H1 (cell line): ENCODE data around the gene CNTN5. TPM values are rescaled to one million over a fixed set of nuclear protein-coding genes. Genes with fewer than 3 reads are reported as not detected.

Experiments
- ATF3 ChIP-seq: IDR thresholded peaks from 2 replicates; pipeline ENCODE4 v1.6.1; 2011; ENCODE audit warnings: low read depth, mild to moderate bottlenecking, low read length; ENCODE audit not compliant: insufficient read depth
- CTBP2 ChIP-seq: IDR thresholded peaks from 2 replicates; pipeline ENCODE4 v1.7.0; 2011; ENCODE audit warnings: borderline replicate concordance, mild to moderate bottlenecking, moderate library complexity, mixed read lengths, low read length; ENCODE audit not compliant: insufficient read depth, insufficient read length
- GTF2F1 ChIP-seq: IDR thresholded peaks from 2 replicates; pipeline ENCODE4 v1.6.1; 2012; ENCODE audit warnings: low read depth, low read length, improper control_type of control experiment, borderline replicate concordance
- KDM1A ChIP-seq: fragments of 200-600, 300-600 bp; sonication (generic); IDR thresholded peaks from 2 replicates; pipeline ENCODE4 v1.7.1; 2016; ENCODE audit warnings: mild to moderate bottlenecking, low read length, borderline replicate concordance
- NANOG ChIP-seq: IDR thresholded peaks from 2 replicates; pipeline ENCODE4 v1.6.1; 2011; ENCODE audit warnings: low read length, low read depth, mild to moderate bottlenecking, inconsistent platforms; ENCODE audit not compliant: insufficient read depth, poor library complexity, severe bottlenecking
- SIX5 ChIP-seq: IDR thresholded peaks from 2 replicates; pipeline ENCODE4 v1.6.1; 2011; ENCODE audit warnings: mild to moderate bottlenecking, low read depth, low read length
- SP2 ChIP-seq: IDR thresholded peaks from 2 replicates; pipeline ENCODE4 v1.6.1; 2012; ENCODE audit warnings: mild to moderate bottlenecking, low read length, inconsistent platforms
- TAF7 ChIP-seq: optimal IDR thresholded peaks from 2 replicates; pipeline ENCODE3; 2011; ENCODE audit warnings: low read depth, mild to moderate bottlenecking, inconsistent platforms, low read length, moderate library complexity, borderline replicate concordance
- polyA plus RNA-seq, 7 experiments: library from polyadenylated mRNA; depleted of rRNA in 3 of 7; stranded (reverse) in 5 of 7; unstranded in 2 of 7; fragments of >200 nt in 5 of 7; fragments of 200-250 nt in 2 of 7; gene quantifications; 1 replicate in 5 of 7; 2 replicates in 1 of 7; 4 replicates in 1 of 7; pipeline versions ENCODE4 v1.2.1 to v1.2.3, GENCODE V29; 2011 to 2013; ENCODE audit warnings: missing spikeins in 2 of 7, mixed read lengths in 2 of 7
- total RNA-seq: library from RNA; stranded (reverse); fragmentation: NEBNext Ultra II Directional; extraction: Animal tissue kit (Norgen Biotek cat#: 25700); gene quantifications from 2 replicates; pipeline ENCODE4 v1.2.1, GENCODE V29; 2021
- TF ChIP-seq, protein P1 (sequence below): fragments of 300-600 bp; sonication (generic); IDR thresholded peaks from 2 replicates; pipeline ENCODE4 v1.7.1; 2012; ENCODE audit warnings: low read length, moderate library complexity, mild to moderate bottlenecking, inconsistent platforms; ENCODE audit not compliant: insufficient replicate concordance
- TF ChIP-seq, protein P2 (sequence below): IDR thresholded peaks from 2 replicates; pipeline ENCODE4 v1.6.1; 2012; ENCODE audit warnings: inconsistent platforms

Gene CNTN5
- total and polyA plus RNA-seq, 2 of the 8 experiments (the other 6 are each of a cell fraction or from before 2014, with no cell fraction given), result not detected

- TF ChIP-seq, protein P1, sequence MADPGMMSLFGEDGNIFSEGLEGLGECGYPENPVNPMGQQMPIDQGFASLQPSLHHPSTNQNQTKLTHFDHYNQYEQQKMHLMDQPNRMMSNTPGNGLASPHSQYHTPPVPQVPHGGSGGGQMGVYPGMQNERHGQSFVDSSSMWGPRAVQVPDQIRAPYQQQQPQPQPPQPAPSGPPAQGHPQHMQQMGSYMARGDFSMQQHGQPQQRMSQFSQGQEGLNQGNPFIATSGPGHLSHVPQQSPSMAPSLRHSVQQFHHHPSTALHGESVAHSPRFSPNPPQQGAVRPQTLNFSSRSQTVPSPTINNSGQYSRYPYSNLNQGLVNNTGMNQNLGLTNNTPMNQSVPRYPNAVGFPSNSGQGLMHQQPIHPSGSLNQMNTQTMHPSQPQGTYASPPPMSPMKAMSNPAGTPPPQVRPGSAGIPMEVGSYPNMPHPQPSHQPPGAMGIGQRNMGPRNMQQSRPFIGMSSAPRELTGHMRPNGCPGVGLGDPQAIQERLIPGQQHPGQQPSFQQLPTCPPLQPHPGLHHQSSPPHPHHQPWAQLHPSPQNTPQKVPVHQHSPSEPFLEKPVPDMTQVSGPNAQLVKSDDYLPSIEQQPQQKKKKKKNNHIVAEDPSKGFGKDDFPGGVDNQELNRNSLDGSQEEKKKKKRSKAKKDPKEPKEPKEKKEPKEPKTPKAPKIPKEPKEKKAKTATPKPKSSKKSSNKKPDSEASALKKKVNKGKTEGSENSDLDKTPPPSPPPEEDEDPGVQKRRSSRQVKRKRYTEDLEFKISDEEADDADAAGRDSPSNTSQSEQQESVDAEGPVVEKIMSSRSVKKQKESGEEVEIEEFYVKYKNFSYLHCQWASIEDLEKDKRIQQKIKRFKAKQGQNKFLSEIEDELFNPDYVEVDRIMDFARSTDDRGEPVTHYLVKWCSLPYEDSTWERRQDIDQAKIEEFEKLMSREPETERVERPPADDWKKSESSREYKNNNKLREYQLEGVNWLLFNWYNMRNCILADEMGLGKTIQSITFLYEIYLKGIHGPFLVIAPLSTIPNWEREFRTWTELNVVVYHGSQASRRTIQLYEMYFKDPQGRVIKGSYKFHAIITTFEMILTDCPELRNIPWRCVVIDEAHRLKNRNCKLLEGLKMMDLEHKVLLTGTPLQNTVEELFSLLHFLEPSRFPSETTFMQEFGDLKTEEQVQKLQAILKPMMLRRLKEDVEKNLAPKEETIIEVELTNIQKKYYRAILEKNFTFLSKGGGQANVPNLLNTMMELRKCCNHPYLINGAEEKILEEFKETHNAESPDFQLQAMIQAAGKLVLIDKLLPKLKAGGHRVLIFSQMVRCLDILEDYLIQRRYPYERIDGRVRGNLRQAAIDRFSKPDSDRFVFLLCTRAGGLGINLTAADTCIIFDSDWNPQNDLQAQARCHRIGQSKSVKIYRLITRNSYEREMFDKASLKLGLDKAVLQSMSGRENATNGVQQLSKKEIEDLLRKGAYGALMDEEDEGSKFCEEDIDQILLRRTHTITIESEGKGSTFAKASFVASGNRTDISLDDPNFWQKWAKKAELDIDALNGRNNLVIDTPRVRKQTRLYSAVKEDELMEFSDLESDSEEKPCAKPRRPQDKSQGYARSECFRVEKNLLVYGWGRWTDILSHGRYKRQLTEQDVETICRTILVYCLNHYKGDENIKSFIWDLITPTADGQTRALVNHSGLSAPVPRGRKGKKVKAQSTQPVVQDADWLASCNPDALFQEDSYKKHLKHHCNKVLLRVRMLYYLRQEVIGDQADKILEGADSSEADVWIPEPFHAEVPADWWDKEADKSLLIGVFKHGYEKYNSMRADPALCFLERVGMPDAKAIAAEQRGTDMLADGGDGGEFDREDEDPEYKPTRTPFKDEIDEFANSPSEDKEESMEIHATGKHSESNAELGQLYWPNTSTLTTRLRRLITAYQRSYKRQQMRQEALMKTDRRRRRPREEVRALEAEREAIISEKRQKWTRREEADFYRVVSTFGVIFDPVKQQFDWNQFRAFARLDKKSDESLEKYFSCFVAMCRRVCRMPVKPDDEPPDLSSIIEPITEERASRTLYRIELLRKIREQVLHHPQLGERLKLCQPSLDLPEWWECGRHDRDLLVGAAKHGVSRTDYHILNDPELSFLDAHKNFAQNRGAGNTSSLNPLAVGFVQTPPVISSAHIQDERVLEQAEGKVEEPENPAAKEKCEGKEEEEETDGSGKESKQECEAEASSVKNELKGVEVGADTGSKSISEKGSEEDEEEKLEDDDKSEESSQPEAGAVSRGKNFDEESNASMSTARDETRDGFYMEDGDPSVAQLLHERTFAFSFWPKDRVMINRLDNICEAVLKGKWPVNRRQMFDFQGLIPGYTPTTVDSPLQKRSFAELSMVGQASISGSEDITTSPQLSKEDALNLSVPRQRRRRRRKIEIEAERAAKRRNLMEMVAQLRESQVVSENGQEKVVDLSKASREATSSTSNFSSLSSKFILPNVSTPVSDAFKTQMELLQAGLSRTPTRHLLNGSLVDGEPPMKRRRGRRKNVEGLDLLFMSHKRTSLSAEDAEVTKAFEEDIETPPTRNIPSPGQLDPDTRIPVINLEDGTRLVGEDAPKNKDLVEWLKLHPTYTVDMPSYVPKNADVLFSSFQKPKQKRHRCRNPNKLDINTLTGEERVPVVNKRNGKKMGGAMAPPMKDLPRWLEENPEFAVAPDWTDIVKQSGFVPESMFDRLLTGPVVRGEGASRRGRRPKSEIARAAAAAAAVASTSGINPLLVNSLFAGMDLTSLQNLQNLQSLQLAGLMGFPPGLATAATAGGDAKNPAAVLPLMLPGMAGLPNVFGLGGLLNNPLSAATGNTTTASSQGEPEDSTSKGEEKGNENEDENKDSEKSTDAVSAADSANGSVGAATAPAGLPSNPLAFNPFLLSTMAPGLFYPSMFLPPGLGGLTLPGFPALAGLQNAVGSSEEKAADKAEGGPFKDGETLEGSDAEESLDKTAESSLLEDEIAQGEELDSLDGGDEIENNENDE, result no peak
- TF ChIP-seq, protein P2, sequence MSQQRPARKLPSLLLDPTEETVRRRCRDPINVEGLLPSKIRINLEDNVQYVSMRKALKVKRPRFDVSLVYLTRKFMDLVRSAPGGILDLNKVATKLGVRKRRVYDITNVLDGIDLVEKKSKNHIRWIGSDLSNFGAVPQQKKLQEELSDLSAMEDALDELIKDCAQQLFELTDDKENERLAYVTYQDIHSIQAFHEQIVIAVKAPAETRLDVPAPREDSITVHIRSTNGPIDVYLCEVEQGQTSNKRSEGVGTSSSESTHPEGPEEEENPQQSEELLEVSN, result no peak
- TF ChIP-seq ATF3 (no peak), TAF7 (no peak), CTBP2 (no peak), NANOG (no peak), SP2 (no peak), KDM1A (no peak), SIX5 (no peak), GTF2F1 (no peak)
Observed at GRCh38 chr11:99513368-99513767, 492.6 kb downstream of the CNTN5 start (continued).
